Stomach (tissue), 4 donors: ENCODE measurements around the gene AFAP1L1.

Source experiments
- CTCF ChIP-seq, 7 experiments: fragments of 450-650 bp in 4 of 7; fragments of 200-600 bp in 3 of 7; sonication (generic) in 3 of 7; IDR thresholded peaks; one replicate each; pipeline ENCODE4 v1.5.1; 2016 to 2019; ENCODE audit warnings: antibody characterized with exemption in 7 of 7, control low read depth in 2 of 7, mild to moderate bottlenecking in 1 of 7
- POLR2A ChIP-seq, 4 donors: fragments of 450-650 bp; IDR thresholded peaks; one replicate each; pipeline ENCODE4 v1.6.1; 2016; ENCODE audit warnings: antibody characterized with exemption in 4 of 4, control low read depth in 2 of 4, mild to moderate bottlenecking in 1 of 4, moderate library complexity in 1 of 4

- TF ChIP-seq CTCF (IDR thresholded peaks at IDR 0.05) (no peak), POLR2A (IDR thresholded peaks at IDR 0.05) (no peak)
These were observed 103.1 kb downstream of the AFAP1L1 start for GRCh38 chr5:149374801-149375200.
